Skeletal muscle cell (primary cell): Measurements from ENCODE around the gene TMCC3.
"Not testable (repeated sequence)": the region's sequence is repeated elsewhere in the genome, so short reads cannot be mapped to it uniquely, and the experiment has no call there.

Experiments
- DNase-seq: peaks from one replicate; pipeline ENCODE4 v3.0.0-alpha.2; 2010; ENCODE audit warnings: low read depth
- H3K4me3 ChIP-seq: 2 replicates; pipeline ENCODE4 v1.5.1; 2011; ENCODE audit warnings: low read depth, mild to moderate bottlenecking, control low read depth, low read length, moderate library complexity

TMCC3 gene

DNA sequence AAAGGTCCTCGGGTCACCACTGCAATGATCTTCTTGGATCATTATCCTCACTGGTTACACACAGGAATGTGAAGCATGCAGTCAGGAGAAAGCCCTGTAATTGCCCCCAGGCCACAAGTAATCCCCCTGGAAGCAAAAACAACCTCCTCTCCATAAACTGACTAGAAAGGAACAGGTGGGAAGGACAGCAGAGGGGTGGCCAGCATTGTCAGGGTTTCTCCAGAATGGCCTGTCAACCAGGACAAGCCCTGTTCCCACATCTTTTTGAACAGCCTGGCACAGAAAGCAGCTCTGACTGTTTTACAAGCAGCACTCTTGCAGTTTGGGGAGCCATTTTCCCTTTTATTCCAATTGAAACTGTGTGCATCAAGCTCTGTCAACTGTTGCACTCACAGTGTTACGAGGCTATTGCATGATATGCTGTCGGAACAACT is 36.1 kb downstream of the TMCC3 start:
- peak; percentile 62 for DNase-seq
- H3K4me3 ChIP-seq = no peak overlapping the region

DNA sequence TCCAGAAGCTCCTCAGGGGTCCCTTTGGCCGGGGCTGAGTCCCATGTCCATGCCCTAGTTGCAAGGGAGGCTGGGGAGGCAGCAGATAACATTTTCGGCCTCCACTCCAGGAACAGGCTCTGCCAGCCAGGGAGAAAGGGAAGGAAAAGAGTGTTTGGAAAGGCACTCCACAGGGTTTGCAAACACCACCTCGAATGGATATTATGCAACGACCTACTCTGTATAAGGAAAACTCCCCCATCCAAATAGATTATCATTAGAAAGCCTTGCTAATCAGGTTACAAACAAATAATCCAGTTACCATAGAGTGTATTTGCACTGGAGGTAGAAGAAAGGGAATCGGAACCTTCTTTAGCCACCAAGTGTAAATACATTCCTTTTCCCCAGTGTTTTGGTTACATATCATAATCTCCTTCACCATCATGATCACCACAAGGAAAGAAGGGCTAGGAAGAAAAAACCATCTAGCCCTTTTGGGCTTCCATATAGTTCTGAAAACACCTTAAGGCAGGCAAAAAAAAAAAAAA is 40.4 kb downstream of the TMCC3 start:
- no peak overlapping the region for H3K4me3 ChIP-seq
- DNase-seq = no peak

DNA sequence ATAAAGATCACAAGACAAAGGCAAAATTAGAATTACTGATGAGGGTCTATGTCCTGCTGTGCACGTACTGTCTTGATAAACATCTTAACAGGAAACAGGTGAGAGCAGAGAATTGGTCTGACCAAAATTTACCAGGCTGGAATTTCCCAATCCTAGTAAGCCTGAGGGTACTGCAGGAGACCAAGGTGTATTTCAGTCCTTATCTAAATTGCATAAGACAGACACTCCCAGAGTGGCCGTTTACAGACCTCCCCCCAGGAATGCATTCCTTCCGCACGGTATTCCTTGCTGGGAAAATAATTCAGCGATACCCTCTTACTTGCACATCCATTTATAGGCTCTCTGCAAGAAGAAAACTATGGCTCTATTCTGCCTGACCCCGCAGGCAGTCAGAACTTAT is 43.5 kb downstream of the TMCC3 start:
- DNase-seq, H3K4me3 ChIP-seq: not testable (repeated sequence)

DNA sequence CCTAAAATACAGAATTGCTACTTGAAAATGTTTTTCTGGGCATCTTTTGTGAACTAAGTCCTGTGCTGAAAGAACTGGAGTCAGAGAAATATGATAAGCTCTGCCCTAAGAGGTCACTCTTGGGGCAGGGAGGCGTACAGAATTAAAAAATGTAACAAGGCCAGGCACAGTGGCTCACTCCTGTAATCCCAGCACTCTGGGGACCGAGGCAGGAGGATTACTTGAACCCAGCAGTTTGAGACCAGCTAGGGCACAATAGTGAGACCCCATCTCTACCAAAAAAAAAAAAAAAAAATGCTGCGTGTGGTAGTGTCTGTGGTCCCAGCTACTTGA is 46.0 kb downstream of the TMCC3 start:
- DNase-seq = no peak
- H3K4me3 ChIP-seq = no peak overlapping the region

DNA sequence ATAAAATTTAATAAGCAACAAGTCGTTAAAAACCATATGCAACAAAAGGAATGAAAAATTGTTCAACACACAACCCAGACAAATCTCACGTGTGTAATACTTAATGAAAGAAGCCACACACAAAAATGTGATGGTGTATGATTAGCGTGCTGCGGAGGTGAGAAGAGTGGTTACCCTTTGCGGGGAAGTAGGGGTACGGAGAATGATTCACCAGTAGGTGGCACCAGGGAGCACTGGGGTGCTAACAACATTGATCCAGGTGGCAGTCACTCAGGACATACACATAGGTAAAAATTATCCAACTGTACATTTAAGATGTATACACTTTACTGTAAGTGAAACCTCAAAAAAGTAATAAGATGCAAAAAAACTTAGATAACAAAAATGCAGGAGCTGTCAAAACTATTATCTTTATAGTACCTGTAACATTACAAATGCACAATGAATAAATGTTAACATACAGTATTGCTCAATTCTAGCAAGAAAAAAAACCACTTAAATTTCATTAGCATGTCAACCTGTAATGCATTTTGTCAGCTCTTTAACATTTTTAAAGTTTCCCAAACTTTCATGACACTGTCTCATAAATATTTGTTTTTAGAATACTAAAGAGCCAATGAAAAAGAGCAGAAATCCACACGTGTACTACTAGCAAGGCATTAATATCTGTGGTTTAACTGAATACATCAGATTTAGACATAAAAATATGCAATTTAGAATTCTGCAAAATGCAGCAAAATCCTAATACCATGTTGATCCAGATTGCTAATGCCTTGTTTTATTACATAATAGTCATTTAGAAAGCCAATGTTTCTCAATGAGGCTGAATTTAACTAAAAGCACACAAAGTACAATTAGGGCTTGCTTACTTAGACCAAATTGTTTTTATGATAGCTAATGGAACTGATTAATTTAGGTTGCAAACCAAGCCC is 46.7 kb downstream of the TMCC3 start:
- no peak for DNase-seq
- no peak overlapping the region for H3K4me3 ChIP-seq

DNA sequence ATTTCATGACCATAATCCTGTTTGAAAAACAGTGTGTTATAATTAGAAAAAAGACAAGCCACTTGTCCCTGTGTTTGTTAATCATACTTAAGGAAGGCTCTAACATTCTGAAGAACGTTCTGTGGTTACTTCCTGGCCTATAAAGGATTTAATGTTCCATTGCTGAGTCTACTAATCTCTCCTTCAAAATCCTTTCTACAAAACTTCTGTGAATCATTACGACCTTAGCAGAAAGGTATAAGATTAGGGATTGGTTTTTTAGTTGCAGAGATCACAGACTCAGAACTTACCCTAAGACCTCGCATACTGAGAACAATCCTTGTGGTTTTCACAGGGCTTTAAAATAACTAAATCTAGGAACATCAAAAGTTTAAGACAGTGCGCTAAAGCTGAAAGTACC is 48.3 kb downstream of the TMCC3 start:
- no peak for DNase-seq
- no peak overlapping the region for H3K4me3 ChIP-seq

DNA sequence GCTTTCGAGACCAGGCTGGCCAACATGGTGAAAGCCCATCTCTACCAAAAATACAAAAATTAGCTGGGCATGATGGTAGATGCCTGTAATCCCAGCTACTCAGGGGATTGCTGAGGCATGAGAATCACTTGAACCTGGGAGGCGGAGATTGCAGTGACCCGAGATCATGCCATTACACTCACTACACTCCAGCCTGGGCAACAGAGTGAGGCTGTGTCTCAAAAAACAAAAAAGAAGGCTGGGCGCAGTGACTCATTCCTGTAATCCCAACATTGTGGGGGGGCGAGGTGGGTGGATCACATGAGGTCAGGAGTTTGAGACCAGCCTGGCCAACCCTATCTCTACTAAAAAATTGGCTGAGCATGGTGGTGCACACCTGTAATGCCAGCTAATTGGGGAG is 49.0 kb downstream of the TMCC3 start:
- H3K4me3 ChIP-seq, DNase-seq: not testable (repeated sequence)

DNA sequence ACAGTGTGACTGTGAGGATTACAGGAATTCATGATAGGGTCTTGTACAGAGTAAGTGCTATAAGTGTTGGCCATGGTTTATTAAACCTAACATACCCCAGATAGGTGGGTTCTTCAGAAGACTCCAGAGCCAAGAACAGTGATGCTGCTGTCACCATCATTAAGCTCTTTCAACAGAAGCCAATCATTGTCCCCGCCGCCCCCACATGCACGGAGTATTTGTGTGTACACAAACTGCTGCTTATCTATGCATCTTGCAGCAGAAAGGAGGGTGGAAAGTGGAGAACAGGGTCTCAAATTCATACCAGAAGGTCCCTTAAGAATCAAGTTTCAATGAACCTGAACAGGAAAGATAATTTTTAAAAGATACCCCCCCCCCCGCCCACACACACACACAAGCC is 51.2 kb downstream of the TMCC3 start:
- DNase-seq = no peak
- H3K4me3 ChIP-seq = no peak overlapping the region

DNA sequence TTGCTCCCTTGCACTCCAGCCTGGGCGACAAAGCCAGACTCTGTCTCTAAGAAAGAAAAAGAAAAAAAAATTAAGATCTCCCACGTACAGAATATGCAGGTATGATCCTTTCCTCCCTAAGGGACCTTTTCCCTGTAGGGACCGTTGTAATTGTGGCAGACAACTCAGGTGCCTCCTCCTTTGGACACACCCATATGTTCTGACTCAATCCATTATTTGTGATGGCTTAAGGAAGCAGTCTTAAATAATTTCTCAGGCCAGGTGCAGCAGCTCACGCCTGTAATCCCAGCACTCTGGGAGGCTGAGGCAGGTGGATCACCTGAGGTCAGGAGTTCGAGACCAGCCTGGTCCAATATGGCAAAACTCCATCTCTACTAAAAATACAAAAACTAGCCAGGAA is 53.1 kb downstream of the TMCC3 start:
- no peak for DNase-seq
- H3K4me3 ChIP-seq = no peak overlapping the region

DNA sequence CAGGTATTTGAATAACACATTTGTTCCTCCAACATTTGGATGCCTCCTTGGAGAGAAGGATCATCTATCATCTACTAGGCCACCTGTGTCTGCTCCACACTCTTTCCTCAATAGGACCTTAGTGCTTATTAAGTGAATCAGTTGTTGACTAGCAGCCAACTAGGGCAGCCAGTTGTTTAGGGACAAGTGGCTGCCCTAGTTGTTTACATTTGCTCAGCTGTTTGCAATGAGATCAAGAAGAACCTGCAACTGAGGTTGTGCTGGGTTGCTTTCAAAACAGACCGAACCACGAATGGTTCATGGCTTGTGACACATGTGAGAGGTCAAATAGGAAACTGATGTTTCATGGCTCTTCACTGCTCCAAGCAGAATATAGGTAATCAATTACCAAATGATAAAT is 53.8 kb downstream of the TMCC3 start:
- peak; percentile 48 for DNase-seq

DNA sequence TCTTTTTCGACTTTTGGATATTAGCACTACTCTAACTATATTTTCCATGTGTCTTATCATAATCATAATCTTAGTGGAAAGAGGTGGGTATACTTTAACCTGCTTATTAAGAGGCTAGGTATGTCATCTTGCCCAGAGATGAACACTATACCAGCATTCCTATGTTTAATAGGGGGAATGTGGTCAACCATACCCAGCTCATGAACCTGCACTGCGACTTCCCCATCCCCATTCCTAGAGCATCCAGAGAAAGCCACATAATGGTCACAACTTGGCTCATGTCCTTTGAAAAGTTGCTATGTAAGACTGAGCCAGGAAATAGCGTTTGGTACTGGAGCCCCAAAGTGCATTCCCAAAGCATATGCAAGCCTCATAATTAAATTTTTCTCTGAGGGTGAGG is 55.2 kb downstream of the TMCC3 start:
- H3K4me3 ChIP-seq = no peak overlapping the region
- no peak for DNase-seq

More for the DNA sequence above, 53.8 kb downstream of the TMCC3 start:
- H3K4me3 ChIP-seq = no peak overlapping the region

DNA sequence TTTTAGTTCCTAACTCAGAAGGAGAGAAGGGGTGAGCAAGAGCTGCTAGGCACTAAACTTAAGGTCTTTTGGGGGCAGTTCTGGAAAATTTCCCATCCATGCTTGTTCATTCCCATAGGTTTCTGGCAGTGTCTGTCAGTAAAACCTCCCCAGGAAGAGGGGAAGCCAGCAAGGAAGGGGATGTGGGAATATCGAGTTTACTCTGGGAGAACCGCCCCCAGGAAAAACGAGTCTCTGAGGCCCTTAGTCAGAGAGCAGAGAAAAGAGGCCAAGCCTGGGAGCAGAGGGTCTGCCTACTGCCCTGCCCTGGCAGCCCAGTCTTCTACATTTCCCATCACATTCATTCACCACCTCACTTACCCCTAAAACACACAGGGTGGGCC is 55.9 kb downstream of the TMCC3 start:
- DNase-seq = no peak
- no peak overlapping the region for H3K4me3 ChIP-seq

DNA sequence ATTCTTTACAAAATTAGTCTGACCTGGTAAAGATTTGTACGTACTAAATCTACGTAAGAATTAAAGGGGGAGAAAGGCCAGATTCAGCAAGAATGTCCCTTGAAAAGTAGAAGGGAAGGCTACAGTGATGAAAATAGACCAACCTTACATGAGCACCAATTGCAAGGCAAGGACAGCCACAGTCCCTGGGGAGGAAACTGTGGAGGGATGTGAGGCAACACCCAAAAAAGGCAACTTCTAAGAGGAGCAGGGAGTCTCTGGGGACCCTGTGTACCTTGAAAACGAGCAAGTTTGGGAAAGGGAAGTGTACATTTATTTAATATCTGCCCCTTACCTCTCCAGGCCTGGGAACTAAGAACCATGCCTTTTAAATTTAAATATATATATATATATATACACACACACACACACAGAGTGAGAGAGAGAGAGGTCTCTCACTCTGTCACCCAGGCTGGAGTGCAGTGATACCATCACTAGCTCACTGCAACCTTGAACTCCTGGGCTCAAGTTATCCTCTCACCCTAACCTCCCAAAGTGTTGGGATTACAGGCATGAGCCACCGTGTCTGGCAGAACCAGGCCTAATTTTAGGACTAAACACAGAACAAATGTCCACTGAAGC is 56.4 kb downstream of the TMCC3 start:
- no peak for DNase-seq
- H3K4me3 ChIP-seq = no peak overlapping the region

DNA sequence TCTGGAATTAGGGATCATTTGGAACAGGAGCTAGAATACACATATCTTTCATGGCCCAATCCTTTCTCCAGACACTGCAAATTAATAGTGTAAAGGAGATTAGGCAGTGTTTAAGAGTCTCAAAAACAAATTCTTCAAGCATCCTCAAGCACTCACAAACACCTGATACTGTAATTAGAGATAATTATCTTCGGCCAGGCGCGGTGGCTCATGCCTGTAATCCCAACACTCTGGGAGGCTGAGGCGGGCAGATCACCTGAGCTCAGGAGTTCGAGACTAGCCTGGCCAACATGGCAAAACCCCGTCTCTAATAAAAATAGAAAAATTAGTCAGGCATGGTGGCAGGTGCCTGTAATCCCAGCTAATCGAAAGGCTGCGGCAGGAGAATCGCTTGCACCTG is 57.6 kb downstream of the TMCC3 start:
- H3K4me3 ChIP-seq, DNase-seq: not testable (repeated sequence)

DNA sequence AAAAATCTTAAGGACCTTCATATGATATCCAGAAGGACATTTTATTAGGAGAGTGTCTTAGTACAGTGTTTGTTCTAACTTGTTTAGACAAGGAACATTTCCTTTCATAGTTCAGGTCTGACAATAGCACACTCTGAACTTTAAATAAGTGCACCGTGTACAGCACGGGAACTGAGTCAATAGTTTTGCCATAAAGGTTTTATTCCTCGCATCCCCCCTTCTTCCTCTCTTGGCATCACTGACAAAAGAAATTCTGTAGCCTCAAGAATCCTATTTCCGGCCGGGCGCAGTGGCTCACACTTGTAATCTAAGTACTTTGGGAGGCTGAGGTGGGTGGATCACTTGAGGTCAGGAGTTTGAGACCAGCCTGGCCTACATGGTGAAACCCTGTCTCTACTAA is 58.3 kb downstream of the TMCC3 start:
- H3K4me3 ChIP-seq = no peak overlapping the region
- DNase-seq = no peak

DNA sequence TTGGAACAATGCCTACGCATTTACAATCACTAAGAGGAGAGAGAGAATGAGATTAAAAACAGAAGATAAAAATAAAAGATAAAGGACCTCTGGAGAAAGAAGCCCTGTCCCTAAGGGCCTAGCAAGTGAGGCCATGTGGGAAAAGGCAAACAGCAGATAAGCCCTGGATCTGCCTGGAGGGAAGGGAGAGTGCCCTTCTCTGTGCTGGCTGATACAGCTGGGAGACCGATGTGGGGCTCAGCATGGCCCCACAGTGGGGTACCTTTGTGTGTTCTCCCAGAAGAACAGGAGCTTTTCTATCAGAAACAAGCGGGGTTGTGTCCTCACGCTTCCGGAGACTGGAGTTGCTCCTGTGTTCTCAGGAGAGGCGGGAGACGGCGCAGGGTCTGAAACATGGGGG is 59.9 kb downstream of the TMCC3 start:
- DNase-seq = no peak
- H3K4me3 ChIP-seq = no peak overlapping the region

DNA sequence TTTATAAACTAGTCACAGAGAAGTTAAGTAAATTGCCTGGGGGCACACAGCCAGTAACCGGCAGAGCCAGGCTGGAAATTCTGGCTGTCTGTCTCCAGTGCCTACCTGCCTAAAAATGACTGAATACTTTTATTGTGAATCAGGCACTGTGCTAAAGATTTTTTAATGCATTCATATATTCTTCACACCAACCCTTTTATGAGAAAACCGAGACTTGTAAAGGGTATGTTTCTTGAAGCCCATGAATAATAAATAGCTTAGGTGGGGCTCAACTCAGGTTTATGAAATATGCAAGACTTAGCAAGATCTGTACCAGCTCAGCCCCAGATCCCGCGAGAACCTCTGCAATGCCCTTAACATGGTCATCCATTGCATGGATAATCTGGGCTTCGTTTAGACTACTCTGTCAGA is 60.8 kb downstream of the TMCC3 start:
- H3K4me3 ChIP-seq = no peak overlapping the region
- DNase-seq = no peak

DNA sequence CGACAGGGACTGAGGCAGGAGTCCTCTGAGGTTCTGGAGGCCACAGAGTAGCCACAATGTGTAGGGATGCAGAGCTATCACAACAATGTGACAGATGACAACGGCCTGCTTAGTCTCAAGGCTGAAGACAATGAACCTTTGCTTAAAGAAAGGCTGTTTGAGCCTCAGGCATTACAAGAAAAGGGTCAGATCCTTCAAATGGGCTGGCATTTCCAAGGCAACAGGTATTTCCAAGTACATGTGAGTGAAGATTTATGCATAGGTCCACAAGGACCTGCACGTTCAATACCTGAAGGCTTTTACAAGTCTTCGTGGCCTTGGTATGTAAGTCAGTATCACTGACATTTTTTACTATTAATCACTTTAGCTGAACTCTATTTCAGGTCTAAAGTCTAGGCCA is 62.0 kb downstream of the TMCC3 start:
- no peak for DNase-seq
- no peak overlapping the region for H3K4me3 ChIP-seq

DNA sequence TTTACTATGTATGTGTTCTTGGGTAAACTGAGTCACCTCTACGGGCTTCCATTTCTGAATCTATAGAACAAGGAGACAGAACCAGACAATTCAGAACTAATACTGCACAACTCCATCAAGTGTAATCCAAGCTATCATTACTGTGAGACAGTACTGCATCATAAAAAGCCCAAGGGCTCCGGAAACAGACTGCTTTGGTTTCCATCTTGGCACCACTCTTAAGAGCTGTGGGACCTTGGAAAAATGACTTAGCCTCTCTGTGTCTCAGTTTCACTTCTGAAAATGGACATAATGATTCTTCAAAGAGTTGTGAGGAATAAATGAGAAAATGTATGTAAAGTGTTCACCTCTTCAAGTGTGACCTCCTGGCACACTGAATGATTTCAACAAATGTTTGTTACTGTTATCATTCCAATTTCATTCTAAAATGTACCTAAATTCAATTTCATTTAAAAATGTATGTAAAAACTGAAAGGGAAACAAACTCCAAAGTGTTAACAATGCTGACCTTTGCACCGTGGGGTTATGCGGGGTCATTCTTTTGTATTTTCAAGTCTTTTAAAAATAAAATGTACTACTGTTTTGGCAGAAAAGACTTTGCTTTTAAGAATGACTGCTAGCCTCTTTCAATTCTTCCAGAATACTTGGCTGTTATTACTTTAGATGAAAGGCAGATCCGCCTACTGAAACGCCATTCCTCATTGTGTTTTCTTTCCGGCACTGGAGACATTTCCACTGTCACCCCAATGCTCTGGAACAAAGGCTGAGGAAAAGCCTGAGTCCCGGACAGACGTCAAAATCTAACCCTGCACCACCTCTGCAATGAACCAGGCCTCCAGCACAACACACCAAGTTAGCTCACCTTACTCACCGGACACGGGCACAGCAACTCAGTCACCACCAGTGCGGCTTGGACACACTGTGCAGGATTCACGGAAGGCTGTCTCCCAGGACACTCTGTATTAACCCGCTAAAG is 62.8 kb downstream of the TMCC3 start:
- H3K4me3 ChIP-seq = no peak overlapping the region
- no peak for DNase-seq
